SU-DHL-6 (cell line): Measurements from ENCODE around the gene OR9Q1.

ENCODE experiments used
- H2AFZ ChIP-seq: fragments of 200-600 bp; sonication (generic); 2 replicates; pipeline ENCODE4 v1.6.1; 2014; ENCODE audit warnings: low read depth, mild to moderate bottlenecking, moderate library complexity, mixed read lengths, antibody characterized with exemption, low read length; ENCODE audit not compliant: severe bottlenecking
- H3F3A ChIP-seq: fragments of 200-600 bp; shearing (Covaris generic); 2 replicates; pipeline ENCODE4 v1.6.0; 2016; ENCODE audit warnings: antibody characterized with exemption, mild to moderate bottlenecking; ENCODE audit not compliant: insufficient read depth
- H3K27ac ChIP-seq: fragments of 200-600 bp; sonication (generic); 2 replicates; pipeline ENCODE4 v1.5.1; 2016; ENCODE audit warnings: low read depth, mild to moderate bottlenecking, low read length, moderate library complexity, mixed read lengths
- H3K27me3 ChIP-seq: fragments of 200-600 bp; sonication (generic), shearing (Covaris generic); 2 replicates; pipeline ENCODE4 v1.6.0; 2014; ENCODE audit warnings: mild to moderate bottlenecking, low read length
- H3K36me3 ChIP-seq: fragments of 200-600 bp; sonication (generic); 2 replicates; pipeline ENCODE4 v1.6.1; 2014; ENCODE audit warnings: mild to moderate bottlenecking, low read length, mixed read lengths
- H3K4me2 ChIP-seq: fragments of 300-600, 200-600 bp; shearing (Covaris generic), sonication (generic); 2 replicates; pipeline ENCODE4 v1.6.0; 2014; ENCODE audit warnings: low read length, low read depth, mild to moderate bottlenecking; ENCODE audit not compliant: poor library complexity, severe bottlenecking
- H3K4me3 ChIP-seq: fragments of 200-600 bp; sonication (generic); 2 replicates; pipeline ENCODE4 v1.5.1; 2014; ENCODE audit warnings: antibody characterized with exemption, low read length, mild to moderate bottlenecking, mixed read lengths; ENCODE audit not compliant: insufficient read depth, poor library complexity, severe bottlenecking
- H3K79me2 ChIP-seq: fragments of 200-600 bp; sonication (generic); 2 replicates; pipeline ENCODE4 v1.6.1; 2014; ENCODE audit warnings: mild to moderate bottlenecking, low read length, moderate library complexity; ENCODE audit not compliant: insufficient read depth
- H3K9ac ChIP-seq: fragments of 200-600 bp; sonication (generic); 2 replicates; pipeline ENCODE4 v1.7.0; 2014; ENCODE audit warnings: mild to moderate bottlenecking, low read length
- H3K9me2 ChIP-seq: fragments of 200-600 bp; sonication (generic); replicated peaks from 2 replicates; pipeline ENCODE4 v1.6.1; 2014; ENCODE audit warnings: low read length; ENCODE audit not compliant: insufficient read depth
- H3K9me3 ChIP-seq: fragments of 200-600 bp; sonication (generic); 2 replicates; pipeline ENCODE4 v1.6.1; 2014; ENCODE audit warnings: low read length, mixed read lengths; ENCODE audit not compliant: insufficient read depth
- H4K20me1 ChIP-seq: fragments of 200-600 bp; sonication (generic); 2 replicates; pipeline ENCODE4 v1.6.1; 2014; ENCODE audit warnings: low read depth, mild to moderate bottlenecking, antibody characterized with exemption, low read length, moderate library complexity, mixed read lengths
- CTCF ChIP-seq: fragments of 200-600 bp; sonication (generic); IDR thresholded peaks from one replicate; pipeline ENCODE4 v1.5.1; 2017; ENCODE audit warnings: antibody characterized with exemption, mild to moderate bottlenecking, low read length, moderate library complexity; ENCODE audit not compliant: insufficient read depth, poor library complexity, severe bottlenecking
- EZH2phosphoT487 ChIP-seq: fragments of 200-600 bp; sonication (generic), shearing (Covaris generic); conservative IDR thresholded peaks from 2 replicates; pipeline ENCODE4 v1.6.1; 2018; ENCODE audit warnings: mild to moderate bottlenecking, antibody characterized with exemption, low read length, moderate library complexity, mixed read lengths

Gene OR9Q1, protein sequence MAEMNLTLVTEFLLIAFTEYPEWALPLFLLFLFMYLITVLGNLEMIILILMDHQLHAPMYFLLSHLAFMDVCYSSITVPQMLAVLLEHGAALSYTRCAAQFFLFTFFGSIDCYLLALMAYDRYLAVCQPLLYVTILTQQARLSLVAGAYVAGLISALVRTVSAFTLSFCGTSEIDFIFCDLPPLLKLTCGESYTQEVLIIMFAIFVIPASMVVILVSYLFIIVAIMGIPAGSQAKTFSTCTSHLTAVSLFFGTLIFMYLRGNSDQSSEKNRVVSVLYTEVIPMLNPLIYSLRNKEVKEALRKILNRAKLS

GRCh38 chr11:58023435-58023931, at the start of gene OR9Q1:
Gene OR9Q1, plus strand, starts transcription at chr11:58023881. Its CDS starts 155,564 bp downstream, at chr11:58179445.
- H3K9ac ChIP-seq, result no peak within 1 kb of the TSS
- H3K36me3 ChIP-seq, result no peaks in the 10 kb centered on the region
- H2AFZ ChIP-seq, result no peak within 1 kb of the TSS
- no peak within 1 kb of the TSS for H3K4me3 ChIP-seq
- TF ChIP-seq EZH2phosphoT487 (no peak), CTCF (no peak)
- H3K9me2 ChIP-seq, result no peaks in the 10 kb centered on the region
- no peaks in the 10 kb centered on the region for H4K20me1 ChIP-seq
- H3K9me3 ChIP-seq, result no peaks in the 10 kb centered on the region
- H3F3A ChIP-seq, result no peaks in the 10 kb centered on the region
- no peaks in the 10 kb centered on the region for H3K27me3 ChIP-seq
- no peak within 1 kb of the TSS for H3K27ac ChIP-seq
- H3K79me2 ChIP-seq, result no peaks in the 10 kb centered on the region
- no peak within 1 kb of the TSS for H3K4me2 ChIP-seq

DNA sequence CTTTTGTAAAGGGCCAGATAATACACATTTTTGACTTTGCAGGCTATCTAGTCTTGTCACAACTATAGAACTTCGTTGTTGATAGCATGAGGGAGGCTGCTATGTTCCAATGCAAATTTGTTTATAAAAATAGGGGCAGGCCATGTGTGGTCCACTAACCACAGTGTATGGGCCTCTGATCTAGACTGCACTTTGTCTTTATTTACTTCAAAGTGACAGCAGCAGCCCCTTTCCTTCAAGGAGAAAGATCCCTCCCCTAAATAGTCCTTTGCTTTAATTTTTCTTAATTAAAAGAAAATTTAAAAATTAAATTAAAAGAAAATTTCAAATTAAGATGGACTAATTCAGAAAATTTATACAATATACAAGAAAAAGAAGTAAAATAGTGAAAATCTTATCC, 49.5 kb upstream of the OR9Q1 start:
- Histone ChIP-seq H3K9me2 (no peaks in the 10 kb centered on the region), H3K9me3 (peaks cover 4% of the 10 kb centered on the region; the same call in 1 of the 2 replicates), H3K36me3 (no peaks in the 10 kb centered on the region), H3K4me3 (no peak overlapping the region), H3K79me2 (no peaks in the 10 kb centered on the region), H3K9ac (no peak overlapping the region), H3K4me2 (no peak overlapping the region), H4K20me1 (no peaks in the 10 kb centered on the region), H3F3A (no peaks in the 10 kb centered on the region), H3K27me3 (no peaks in the 10 kb centered on the region), H3K27ac (no peak overlapping the region), H2AFZ (no peak overlapping the region)
- TF ChIP-seq EZH2phosphoT487 (no peak), CTCF (no peak)

DNA sequence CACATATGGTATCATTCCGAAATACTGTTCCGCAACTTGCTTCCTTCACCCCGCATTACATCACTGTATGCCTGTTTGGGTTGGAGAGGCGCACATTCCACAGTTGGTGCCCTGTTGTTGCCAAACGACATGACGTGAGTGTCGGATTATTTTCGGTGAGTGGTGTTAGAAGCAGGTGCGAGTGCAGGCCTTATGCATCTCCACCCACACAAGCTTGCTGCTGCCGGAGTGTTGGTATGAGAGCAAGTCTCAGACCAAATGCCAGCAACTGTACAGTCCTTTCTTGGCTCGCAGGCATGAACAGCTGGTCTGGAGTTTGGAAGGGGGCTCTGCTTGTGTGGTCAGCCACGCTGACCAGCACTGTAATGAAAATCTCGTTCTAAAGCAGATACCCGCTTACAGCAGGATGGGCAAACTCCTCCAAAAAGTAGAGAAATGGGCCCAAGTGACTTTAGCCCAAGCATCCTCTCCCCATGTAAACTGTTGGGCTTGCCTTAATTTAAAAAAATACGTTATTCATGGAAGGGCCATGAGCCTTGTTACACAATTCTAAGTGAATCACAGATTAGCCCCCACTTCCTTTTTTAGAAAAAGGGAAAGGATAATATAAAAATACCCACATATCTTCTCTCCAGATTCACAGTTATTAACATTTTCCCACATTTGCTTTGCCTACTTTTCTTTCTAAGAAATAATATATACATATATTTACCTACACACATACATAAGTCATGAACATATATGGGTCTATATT, 48.7 kb upstream of the OR9Q1 start:
- Histone ChIP-seq H4K20me1 (no peaks in the 10 kb centered on the region), H3K9ac (no peak overlapping the region), H3K27ac (no peak overlapping the region), H3K4me3 (no peak overlapping the region), H3F3A (no peaks in the 10 kb centered on the region), H2AFZ (no peak overlapping the region), H3K27me3 (no peaks in the 10 kb centered on the region), H3K9me2 (no peaks in the 10 kb centered on the region), H3K9me3 (peaks cover 4% of the 10 kb centered on the region; the same call in 1 of the 2 replicates), H3K79me2 (no peaks in the 10 kb centered on the region), H3K4me2 (no peak overlapping the region), H3K36me3 (no peaks in the 10 kb centered on the region)
- no peak for TF ChIP-seq CTCF
- TF ChIP-seq EZH2phosphoT487, result no peak
